Measurements from ENCODE around the gene ANKRD27. TPM values are rescaled to one million over a fixed set of nuclear protein-coding genes. Genes with fewer than 3 reads are reported as not detected.

The ANKRD27 gene
- total RNA-seq, 1 donor from 2014 or later = 20.8 TPM

GRCh38 chr19:32603961-32604360 lies 71.0 kb downstream of the ANKRD27 start:
- Mint-ChIP-seq H3K4me3 (ENCODE audit: unreplicated experiment) (no peak overlapping the region), H3K9me3 (ENCODE audit: unreplicated experiment) (no peaks in the 10 kb centered on the region), H3K27me3 (ENCODE audit: low read depth, unreplicated experiment) (no peaks in the 10 kb centered on the region), H3K27ac (ENCODE audit: unreplicated experiment) (no peak overlapping the region), H3K36me3 (ENCODE audit: low read depth, unreplicated experiment) (peaks cover 12% of the 10 kb centered on the region), H3K4me1 (ENCODE audit: low read depth, unreplicated experiment) (no peaks in the 10 kb centered on the region)
- FAIRE-seq (no peak), DNase-seq (ENCODE audit: low read depth) (no peak)
- no peak overlapping the region for H3K9ac ChIP-seq (ENCODE audit: low read length)
- H4K20me1 ChIP-seq (ENCODE audit: insufficient read depth, low read length) = no peaks in the 10 kb centered on the region
- H3K4me2 ChIP-seq (ENCODE audit: low read length) = no peak overlapping the region
- no peak overlapping the region for H2AFZ ChIP-seq (ENCODE audit: low read depth, low read length)
- H3K27ac ChIP-seq (ENCODE audit: low read depth, low read length) = no peak overlapping the region
- no peak overlapping the region for H3K4me3 ChIP-seq (ENCODE audit: insufficient read depth, low read depth, low read length)
- H3K9me3 ChIP-seq (ENCODE audit: insufficient read depth, low read depth, low read length) = no peaks in the 10 kb centered on the region
- TF ChIP-seq EZH2 (IDR thresholded peaks at IDR 0.05; ENCODE audit: insufficient read depth, low read length) = no peak
- H3K36me3 ChIP-seq (ENCODE audit: insufficient read depth, low read length) = peaks cover 18% of the 10 kb centered on the region
- no peaks in the 10 kb centered on the region for H3K79me2 ChIP-seq (ENCODE audit: insufficient read depth, low read length)
- no peaks in the 10 kb centered on the region for H3K4me1 ChIP-seq (ENCODE audit: insufficient read depth, low read length)
- H3K27me3 ChIP-seq (ENCODE audit: insufficient read depth, low read length) = no peaks in the 10 kb centered on the region

DNA sequence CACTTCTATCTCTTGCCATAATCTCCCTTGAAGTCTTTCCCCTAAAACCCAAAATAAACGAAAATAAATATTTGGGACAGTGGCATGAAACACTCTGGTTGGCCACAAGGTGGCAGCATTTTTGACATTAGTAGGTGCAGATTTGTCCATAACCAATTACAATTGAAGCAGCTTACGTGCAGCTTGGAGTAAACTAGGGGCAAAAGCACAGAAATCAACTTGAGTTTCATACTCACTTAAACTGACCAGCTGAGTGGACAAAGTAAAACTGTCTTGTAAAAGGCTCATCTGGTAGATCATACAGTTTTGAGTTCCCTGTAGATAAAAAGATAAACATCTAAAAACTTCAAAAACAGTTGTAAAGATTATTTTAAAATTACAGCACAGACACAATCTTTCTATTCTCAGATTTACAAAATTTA lies 75.2 kb downstream of the ANKRD27 start:
- H3K4me3 ChIP-seq (ENCODE audit: insufficient read depth, low read depth, low read length) = no peak overlapping the region
- H3K4me3 Mint-ChIP-seq (ENCODE audit: unreplicated experiment) = no peak overlapping the region
- no peaks in the 10 kb centered on the region for H3K27me3 ChIP-seq (ENCODE audit: insufficient read depth, low read length)
- no peak overlapping the region for H2AFZ ChIP-seq (ENCODE audit: low read depth, low read length)
- FAIRE-seq (peak; percentile 9), DNase-seq (ENCODE audit: low read depth) (peak; percentile 44)
- H3K27ac ChIP-seq (ENCODE audit: low read depth, low read length) = no peak overlapping the region
- no peaks in the 10 kb centered on the region for H3K4me1 ChIP-seq (ENCODE audit: insufficient read depth, low read length)
- H4K20me1 ChIP-seq (ENCODE audit: insufficient read depth, low read length) = no peaks in the 10 kb centered on the region
- no peaks in the 10 kb centered on the region for H3K79me2 ChIP-seq (ENCODE audit: insufficient read depth, low read length)
- no peaks in the 10 kb centered on the region for H3K9me3 Mint-ChIP-seq (ENCODE audit: unreplicated experiment)
- no peak overlapping the region for H3K4me2 ChIP-seq (ENCODE audit: low read length)
- peaks cover 38% of the 10 kb centered on the region for H3K36me3 ChIP-seq (ENCODE audit: insufficient read depth, low read length)
- TF ChIP-seq CTCF (IDR thresholded peaks at IDR 0.05; ENCODE audit: insufficient read depth, low read depth, low read length) = peak; percentile 95
- no peak for TF ChIP-seq EZH2 (IDR thresholded peaks at IDR 0.05; ENCODE audit: insufficient read depth, low read length)
- no peak overlapping the region for H3K27ac Mint-ChIP-seq (ENCODE audit: unreplicated experiment)
- no peaks in the 10 kb centered on the region for H3K9me3 ChIP-seq (ENCODE audit: insufficient read depth, low read depth, low read length)
- peaks cover 10% of the 10 kb centered on the region for H3K36me3 Mint-ChIP-seq (ENCODE audit: low read depth, unreplicated experiment)
- H3K27me3 Mint-ChIP-seq (ENCODE audit: low read depth, unreplicated experiment) = no peaks in the 10 kb centered on the region
- no peak overlapping the region for H3K9ac ChIP-seq (ENCODE audit: low read length)
- no peaks in the 10 kb centered on the region for H3K4me1 Mint-ChIP-seq (ENCODE audit: low read depth, unreplicated experiment)

DNA sequence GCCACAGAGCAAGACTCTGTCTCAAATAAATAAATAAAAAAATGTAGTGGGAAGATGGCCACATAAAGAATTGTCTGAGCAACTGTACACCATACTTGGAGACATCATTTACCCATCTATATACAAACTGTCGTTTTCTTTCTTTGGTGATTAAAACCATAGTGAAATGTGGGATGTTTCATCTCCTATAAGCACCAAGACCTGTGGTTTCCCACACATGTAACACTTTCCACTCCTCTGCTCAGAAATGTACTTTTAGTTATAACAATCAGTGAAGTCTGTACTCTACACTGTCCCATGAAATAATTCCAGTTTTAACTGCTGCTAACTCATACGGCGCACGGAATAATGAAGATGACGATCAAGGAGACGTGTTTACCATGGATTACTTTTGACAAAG lies 75.7 kb downstream of the ANKRD27 start:
- no peaks in the 10 kb centered on the region for H3K9me3 ChIP-seq (ENCODE audit: insufficient read depth, low read depth, low read length)
- peaks cover 43% of the 10 kb centered on the region for H3K36me3 ChIP-seq (ENCODE audit: insufficient read depth, low read length)
- no peaks in the 10 kb centered on the region for H3K79me2 ChIP-seq (ENCODE audit: insufficient read depth, low read length)
- no peak overlapping the region for H3K4me3 ChIP-seq (ENCODE audit: insufficient read depth, low read depth, low read length)
- Mint-ChIP-seq H3K4me3 (ENCODE audit: unreplicated experiment) (no peak overlapping the region), H3K36me3 (ENCODE audit: low read depth, unreplicated experiment) (peaks cover 9% of the 10 kb centered on the region), H3K27me3 (ENCODE audit: low read depth, unreplicated experiment) (no peaks in the 10 kb centered on the region), H3K9me3 (ENCODE audit: unreplicated experiment) (no peaks in the 10 kb centered on the region), H3K27ac (ENCODE audit: unreplicated experiment) (no peak overlapping the region), H3K4me1 (ENCODE audit: low read depth, unreplicated experiment) (no peaks in the 10 kb centered on the region)
- H3K4me1 ChIP-seq (ENCODE audit: insufficient read depth, low read length) = no peaks in the 10 kb centered on the region
- FAIRE-seq = no peak
- H2AFZ ChIP-seq (ENCODE audit: low read depth, low read length) = no peak overlapping the region
- no peak overlapping the region for H3K4me2 ChIP-seq (ENCODE audit: low read length)
- DNase-seq (ENCODE audit: low read depth) = no peak
- H4K20me1 ChIP-seq (ENCODE audit: insufficient read depth, low read length) = no peaks in the 10 kb centered on the region
- no peak overlapping the region for H3K27ac ChIP-seq (ENCODE audit: low read depth, low read length)
- TF ChIP-seq EZH2 (IDR thresholded peaks at IDR 0.05; ENCODE audit: insufficient read depth, low read length) (no peak), CTCF (IDR thresholded peaks at IDR 0.05; ENCODE audit: insufficient read depth, low read depth, low read length) (no peak)
- no peaks in the 10 kb centered on the region for H3K27me3 ChIP-seq (ENCODE audit: insufficient read depth, low read length)
- H3K9ac ChIP-seq (ENCODE audit: low read length) = no peak overlapping the region

Data from astrocyte (in vitro differentiated cells and primary cell).